ENCODE data around the gene VPS13D.

- TF ChIP-seq CTCF (conservative IDR thresholded peaks at IDR 0.05; ENCODE audit: low read depth, low read length) (no peak), EZH2 (IDR thresholded peaks at IDR 0.05; ENCODE audit: low read length, unreplicated experiment) (no peak)
These were observed 277.8 kb downstream of the VPS13D start for GRCh38 chr1:12507631-12508030.

Measured in PC-3 (cell line).